Spleen (tissue), 11 donors: ENCODE data around the gene THSD7A. TPM values are rescaled to one million over a fixed set of nuclear protein-coding genes. Genes with fewer than 3 reads are reported as not detected.

Experiments
- DNase-seq: peaks from one replicate; pipeline ENCODE4 v3.0.0-alpha.2; 2020
- H3K27ac ChIP-seq, 8 donors: fragments of 200-600 bp; sonication (generic) in 7 of 8; 1 replicate in 4 of 8; 2 replicates in 4 of 8; pipeline versions ENCODE4 v1.5.0 to v1.8.0; 2016 to 2021; ENCODE audit warnings: inconsistent platforms in 4 of 8, mild to moderate bottlenecking in 4 of 8, moderate library complexity in 1 of 8
- H3K27me3 ChIP-seq, 7 donors: fragments of 200-600 bp; sonication (generic) in 6 of 7; replicated peaks in 1 of 7; 1 replicate in 4 of 7; 2 replicates in 3 of 7; pipeline versions ENCODE4 v1.5.0 to v1.8.0; 2016 to 2021; ENCODE audit warnings: inconsistent platforms in 3 of 7, mild to moderate bottlenecking in 1 of 7
- H3K36me3 ChIP-seq, 6 donors: fragments of 200-600 bp; sonication (generic) in 5 of 6; 1 replicate in 4 of 6; 2 replicates in 2 of 6; pipeline versions ENCODE4 v1.5.0 to v1.8.0; 2016 to 2021; ENCODE audit warnings: inconsistent platforms in 2 of 6
- H3K4me1 ChIP-seq, 6 donors: fragments of 200-600 bp; sonication (generic) in 5 of 6; 1 replicate in 3 of 6; 2 replicates in 3 of 6; pipeline versions ENCODE4 v1.5.0 to v1.8.0; 2016 to 2021; ENCODE audit warnings: inconsistent platforms in 3 of 6
- H3K4me3 ChIP-seq, 8 donors: fragments of 200-600 bp; sonication (generic) in 7 of 8; 1 replicate in 4 of 8; 2 replicates in 4 of 8; pipeline versions ENCODE4 v1.5.0 to v1.8.0; 2016 to 2021; ENCODE audit warnings: inconsistent platforms in 4 of 8, mild to moderate bottlenecking in 4 of 8, moderate library complexity in 2 of 8
- H3K9me3 ChIP-seq, 8 donors: fragments of 200-600 bp; sonication (generic) in 7 of 8; 1 replicate in 4 of 8; 2 replicates in 4 of 8; pipeline versions ENCODE4 v1.5.0 to v1.8.0; 2016 to 2021; ENCODE audit warnings: inconsistent platforms in 4 of 8
- POLR2A ChIP-seq, 3 donors: fragments of 450-650 bp; IDR thresholded peaks; one replicate each; pipeline ENCODE4 v1.5.1; 2017; ENCODE audit warnings: antibody characterized with exemption in 3 of 3, mild to moderate bottlenecking in 1 of 3
- POLR2AphosphoS5 ChIP-seq, 3 donors: sonication (generic); formaldehyde crosslinking; IDR thresholded peaks; one replicate each; pipeline ENCODE4 v1.5.1; 2017; ENCODE audit warnings: antibody characterized with exemption in 3 of 3
- WGBS, 5 donors: extraction: QIAGEN DNeasy Blood & Tissue Kit in 3 of 5; methylation state at CpG; one replicate each; pipeline versions ENCODE4 v1.1.5 to v1.1.7; 2013 to 2018; 5-methylcytosine and 5-hydroxymethylcytosine counted together
- intact Hi-C: fragments of 100-400 bp; cut with DNase I; formaldehyde crosslinking; loops from one replicate; pipeline ENCODE4 v1.15.0; 2023; ENCODE audit warnings: low total_unique reads
- polyA plus RNA-seq, 3 donors: library from polyadenylated mRNA; stranded (reverse); fragments of 200-250 nt; gene quantifications; one replicate each; pipeline ENCODE4 v1.2.1, GENCODE V29; 2013
- total RNA-seq, 7 donors: library from RNA; depleted of rRNA in 3 of 7; stranded (reverse); fragments of >200 nt in 3 of 7; fragmentation: NEBNext Ultra II Directional in 4 of 7; extraction: Animal tissue kit (Norgen Biotek cat#: 25700) in 4 of 7; gene quantifications; one replicate each; pipeline versions ENCODE4 v1.1.0 to v1.2.1, GENCODE V29; 2016 to 2021
- TF ChIP-seq, protein P1 (sequence below), 11 experiments: fragments of 200-600 bp in 7 of 11; fragments of 450-650 bp in 4 of 11; sonication (generic) in 4 of 11; IDR thresholded peaks in 8 of 11; conservative IDR thresholded peaks in 3 of 11; 1 replicate in 7 of 11; 2 replicates in 4 of 11; pipeline versions ENCODE4 v1.4.0 to v1.8.0; 2016 to 2021; ENCODE audit warnings: antibody characterized with exemption in 11 of 11, inconsistent platforms in 4 of 11, mild to moderate bottlenecking in 1 of 11
- donor health status: healthy with polysubstance abuse.
- donor health status: DM: no; HTN: no; CAD: no; lungs with moderate emphysema.
- donor health status: DM: no; HTN: no; CAD: no.
- donor health status: Bipolar disorder and iron deficiency.
- donor health status: healthy.
- donor health status: DM: no; HTN: no; CAD: no.
- donor health status: DM: yes; HTN: yes; CAD: no.

The THSD7A gene
- total and polyA plus RNA-seq, 10 donors: 0.29 to 8.7 (median 4.2) TPM

DNA sequence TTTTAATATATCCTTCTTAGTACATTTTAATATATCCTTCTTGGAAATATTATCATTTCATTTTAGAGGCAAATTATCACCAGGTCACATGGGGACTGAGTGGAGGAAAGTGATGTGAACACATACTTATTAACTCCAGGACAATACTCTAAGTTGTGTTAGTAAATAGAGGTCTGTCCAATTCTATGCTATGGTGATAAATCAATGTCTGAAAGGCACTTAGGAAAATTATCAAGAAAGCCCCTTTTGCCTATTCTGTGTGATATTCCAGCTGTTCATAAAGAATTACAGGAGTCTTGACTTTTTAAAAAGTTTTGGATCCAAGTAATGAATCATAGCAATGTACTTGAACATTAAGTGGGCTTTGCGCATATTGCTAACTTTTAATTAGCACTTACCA, 88.5 kb downstream of the THSD7A start:
- Histone ChIP-seq H3K9me3 (peaks cover 0 to 4% (median 0%) of the 10 kb centered on the region in 8 donors), H3K4me3 (no peak overlapping the region), H3K27ac (no peak overlapping the region), H3K27me3 (no peaks in the 10 kb centered on the region), H3K36me3 (no peaks in the 10 kb centered on the region), H3K4me1 (peaks cover 0 to 4% (median 0%) of the 10 kb centered on the region in 6 donors)
- DNase-seq: no peak
- TF ChIP-seq POLR2A (IDR thresholded peaks at IDR 0.05) (no peak), POLR2AphosphoS5 (IDR thresholded peaks at IDR 0.05) (no peak)
- TF ChIP-seq, protein P1, sequence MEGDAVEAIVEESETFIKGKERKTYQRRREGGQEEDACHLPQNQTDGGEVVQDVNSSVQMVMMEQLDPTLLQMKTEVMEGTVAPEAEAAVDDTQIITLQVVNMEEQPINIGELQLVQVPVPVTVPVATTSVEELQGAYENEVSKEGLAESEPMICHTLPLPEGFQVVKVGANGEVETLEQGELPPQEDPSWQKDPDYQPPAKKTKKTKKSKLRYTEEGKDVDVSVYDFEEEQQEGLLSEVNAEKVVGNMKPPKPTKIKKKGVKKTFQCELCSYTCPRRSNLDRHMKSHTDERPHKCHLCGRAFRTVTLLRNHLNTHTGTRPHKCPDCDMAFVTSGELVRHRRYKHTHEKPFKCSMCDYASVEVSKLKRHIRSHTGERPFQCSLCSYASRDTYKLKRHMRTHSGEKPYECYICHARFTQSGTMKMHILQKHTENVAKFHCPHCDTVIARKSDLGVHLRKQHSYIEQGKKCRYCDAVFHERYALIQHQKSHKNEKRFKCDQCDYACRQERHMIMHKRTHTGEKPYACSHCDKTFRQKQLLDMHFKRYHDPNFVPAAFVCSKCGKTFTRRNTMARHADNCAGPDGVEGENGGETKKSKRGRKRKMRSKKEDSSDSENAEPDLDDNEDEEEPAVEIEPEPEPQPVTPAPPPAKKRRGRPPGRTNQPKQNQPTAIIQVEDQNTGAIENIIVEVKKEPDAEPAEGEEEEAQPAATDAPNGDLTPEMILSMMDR (IDR thresholded peaks at IDR 0.05 in 8 of 11, conservative IDR thresholded peaks at IDR 0.05 in 3 of 11): no peak
- whole genome bisulfite sequencing, 5 donors: 81 to 89% (median 86%) methylated on average over 1 of the region's 1 CpG
- intact Hi-C loops: no loop called here

DNA sequence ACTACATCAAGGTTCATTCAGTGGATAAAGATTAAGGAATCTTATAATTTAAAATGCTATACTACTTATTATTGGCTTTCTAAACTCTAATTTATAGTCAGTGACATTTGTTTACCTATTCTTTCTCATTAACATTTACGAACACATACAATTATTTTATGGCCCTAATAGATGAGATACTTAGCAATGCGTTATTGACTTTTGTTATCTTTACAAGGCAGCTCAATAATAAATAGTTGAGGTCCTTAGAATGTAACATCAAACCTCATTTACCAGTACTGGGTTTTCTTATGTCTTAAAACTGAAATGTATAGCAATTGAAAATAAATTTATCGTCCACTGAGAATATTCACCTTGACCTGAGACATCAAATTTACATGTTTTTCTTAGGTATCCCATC, 89.0 kb downstream of the THSD7A start:
- H3K4me1 ChIP-seq: peaks cover 0 to 4% (median 0%) of the 10 kb centered on the region in 6 donors
- 79 to 89% (median 83%) methylated on average over 3 of the region's 3 CpGs for WGBS, 5 donors
- H3K9me3 ChIP-seq: peaks cover 0 to 4% (median 0%) of the 10 kb centered on the region in 8 donors
- no peaks in the 10 kb centered on the region for H3K36me3 ChIP-seq
- no peak overlapping the region for H3K27ac ChIP-seq
- no peaks in the 10 kb centered on the region for H3K27me3 ChIP-seq
- DNase-seq: no peak
- no peak overlapping the region for H3K4me3 ChIP-seq
- TF ChIP-seq, protein P1 (IDR thresholded peaks at IDR 0.05 in 8 of 11, conservative IDR thresholded peaks at IDR 0.05 in 3 of 11): no peak
- TF ChIP-seq POLR2AphosphoS5 (IDR thresholded peaks at IDR 0.05): no peak
- intact Hi-C loops: no loop called here

DNA sequence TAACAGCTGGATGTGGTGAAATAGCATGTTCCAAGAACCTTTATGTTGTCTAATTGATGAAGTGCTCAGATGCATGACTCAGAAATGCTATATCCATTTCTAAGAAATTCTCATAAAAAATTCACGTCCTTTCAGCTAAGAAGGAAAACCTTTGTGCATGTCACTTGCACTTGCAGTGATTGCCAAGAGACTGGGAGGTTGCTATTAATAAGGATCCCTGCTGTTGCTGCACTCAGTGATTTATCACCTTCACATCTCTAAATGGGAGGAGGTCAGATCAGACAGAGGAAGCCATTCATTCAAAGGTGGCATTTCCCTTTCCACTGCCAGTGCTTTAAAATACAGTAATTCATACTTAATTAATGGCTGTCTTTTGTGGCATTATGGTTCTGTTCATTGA, 89.5 kb downstream of the THSD7A start:
- Histone ChIP-seq H3K4me1 (peaks cover 0 to 4% (median 0%) of the 10 kb centered on the region in 6 donors), H3K4me3 (no peak overlapping the region), H3K27ac (no peak overlapping the region), H3K36me3 (no peaks in the 10 kb centered on the region), H3K9me3 (peaks cover 0 to 4% (median 0%) of the 10 kb centered on the region in 8 donors), H3K27me3 (no peaks in the 10 kb centered on the region)
- DNase-seq: no peak
- intact Hi-C loops: no loop called here
- 5 to 15% (median 8%) methylated on average over 1 of the region's 1 CpG for WGBS, 5 donors
- TF ChIP-seq, protein P1 (IDR thresholded peaks at IDR 0.05 in 8 of 11, conservative IDR thresholded peaks at IDR 0.05 in 3 of 11): no peak
- no peak for TF ChIP-seq POLR2AphosphoS5 (IDR thresholded peaks at IDR 0.05)
- no peak for TF ChIP-seq POLR2A (IDR thresholded peaks at IDR 0.05)

DNA sequence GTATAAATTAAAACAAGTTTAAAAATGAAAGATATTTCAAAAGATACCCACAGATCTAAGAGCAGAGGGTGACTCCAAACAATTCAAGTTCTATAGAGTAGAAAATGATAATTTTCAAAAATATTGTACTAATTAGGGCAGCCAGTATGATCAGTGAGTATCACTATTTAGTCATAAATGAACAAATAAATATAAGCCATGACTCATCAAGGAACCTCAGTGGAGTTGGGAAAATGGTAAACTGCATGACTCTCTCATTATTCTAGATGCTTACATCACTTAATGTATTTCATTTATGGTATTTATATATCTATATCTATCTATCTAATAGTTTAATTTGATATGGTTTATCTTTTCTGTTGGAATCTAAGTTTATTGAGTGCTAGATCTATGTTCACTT, 94.3 kb downstream of the THSD7A start:
- TF ChIP-seq POLR2AphosphoS5 (IDR thresholded peaks at IDR 0.05) (no peak), POLR2A (IDR thresholded peaks at IDR 0.05) (no peak)
- TF ChIP-seq, protein P1 (IDR thresholded peaks at IDR 0.05 in 8 of 11, conservative IDR thresholded peaks at IDR 0.05 in 3 of 11): no peak
- no peaks in the 10 kb centered on the region for H3K9me3 ChIP-seq
- no peak for DNase-seq
- peaks cover 0 to 4% (median 0%) of the 10 kb centered on the region in 6 donors for H3K4me1 ChIP-seq
- H3K4me3 ChIP-seq: no peak overlapping the region
- no peak overlapping the region for H3K27ac ChIP-seq
- H3K36me3 ChIP-seq: no peaks in the 10 kb centered on the region
- intact Hi-C loops: no loop called here
- no peaks in the 10 kb centered on the region for H3K27me3 ChIP-seq
